HUDEP-2 (cell line): ENCODE measurements around the gene EFHD1.
"Not testable (repeated sequence)": the region's sequence is repeated elsewhere in the genome, so short reads cannot be mapped to it uniquely, and the experiment has no call there.

Experiments used
- DNase-seq, 76 experiments: peaks; one replicate each; lab custom pipeline; 2025; ENCODE audit not compliant: unreplicated experiment in 76 of 76; lab: John Stamatoyannopoulos, UW

EFHD1 gene

GRCh38 chr2:232645061-232645460 lies 11.7 kb downstream of the EFHD1 start:
- no peak for DNase-seq

- no peak for DNase-seq
Observed at GRCh38 chr2:232646726-232647125, 13.3 kb downstream of the EFHD1 start.

GRCh38 chr2:232647261-232647660 lies 13.9 kb downstream of the EFHD1 start:
- no peak for DNase-seq

- no peak for DNase-seq
Observed at GRCh38 chr2:232649033-232649432, 15.6 kb downstream of the EFHD1 start.

- DNase-seq: no peak
Observed at GRCh38 chr2:232652505-232652851, 19.1 kb downstream of the EFHD1 start.

GRCh38 chr2:232653441-232653840 lies 20.0 kb downstream of the EFHD1 start:
- DNase-seq: no peak

- no peak for DNase-seq
Observed at GRCh38 chr2:232655392-232655791, 22.0 kb downstream of the EFHD1 start.

- peak in 2 of 76 experiments; percentile 4 to 13 for DNase-seq
Observed at GRCh38 chr2:232658217-232658785, 24.9 kb downstream of the EFHD1 start.

GRCh38 chr2:232659359-232659758 lies 26.0 kb downstream of the EFHD1 start:
- DNase-seq: no peak

- DNase-seq: no peak
Observed at GRCh38 chr2:232662486-232663260, 29.3 kb downstream of the EFHD1 start.

GRCh38 chr2:232666051-232666805 lies 32.8 kb downstream of the EFHD1 start:
- DNase-seq: no peak

- no peak for DNase-seq
Observed at GRCh38 chr2:232667989-232668583, 34.7 kb downstream of the EFHD1 start.

- DNase-seq: peak in 2 of 76 experiments; percentile 10 to 13
Observed at GRCh38 chr2:232668805-232669444, 35.5 kb downstream of the EFHD1 start.

- DNase-seq: no peak
Observed at GRCh38 chr2:232672588-232672987, 39.2 kb downstream of the EFHD1 start.

GRCh38 chr2:232674491-232674890 lies 41.1 kb downstream of the EFHD1 start:
- no peak for DNase-seq

GRCh38 chr2:232675381-232675780 lies 42.0 kb downstream of the EFHD1 start:
- DNase-seq: no peak

GRCh38 chr2:232680006-232680405 lies 46.6 kb downstream of the EFHD1 start:
- DNase-seq: no peak

GRCh38 chr2:232681527-232681926 lies 48.1 kb downstream of the EFHD1 start:
- no peak for DNase-seq

- no peak for DNase-seq
Observed at GRCh38 chr2:232683368-232683767, 50.0 kb downstream of the EFHD1 start.

GRCh38 chr2:232685391-232685790 lies 52.0 kb downstream of the EFHD1 start:
- not testable (repeated sequence) for DNase-seq
